Fibroblast of villous mesenchyme (primary cell): ENCODE results near the gene RSBN1L. TPM values are rescaled to one million over a fixed set of nuclear protein-coding genes. Genes with fewer than 3 reads are reported as not detected.
A peak's percentile ranks its signal among the peaks of the same experiment; 100 is the strongest.
"Not testable (repeated sequence)": the region's sequence is repeated elsewhere in the genome, so short reads cannot be mapped to it uniquely, and the experiment has no call there.

Experiments used
- DNase-seq: peaks from one replicate; pipeline ENCODE4 v3.0.0-alpha.2; 2010; ENCODE audit warnings: low read depth
- H3K4me3 ChIP-seq: 2 replicates; pipeline ENCODE4 v1.5.1; 2011; ENCODE audit warnings: low read depth, mild to moderate bottlenecking, low read length
- total RNA-seq: library from RNA; depleted of rRNA; stranded (reverse); fragments of >200 nt; gene quantifications from 2 replicates; pipeline ENCODE4 v1.2.3, GENCODE V29; 2012
- TF ChIP-seq, protein P1 (sequence below): IDR thresholded peaks from 2 replicates; pipeline ENCODE4 v1.5.1; 2012; ENCODE audit warnings: low read depth, mild to moderate bottlenecking, low read length; ENCODE audit not compliant: insufficient read depth

RSBN1L gene
- total RNA-seq, 1 donor: 25.0 TPM

DNA sequence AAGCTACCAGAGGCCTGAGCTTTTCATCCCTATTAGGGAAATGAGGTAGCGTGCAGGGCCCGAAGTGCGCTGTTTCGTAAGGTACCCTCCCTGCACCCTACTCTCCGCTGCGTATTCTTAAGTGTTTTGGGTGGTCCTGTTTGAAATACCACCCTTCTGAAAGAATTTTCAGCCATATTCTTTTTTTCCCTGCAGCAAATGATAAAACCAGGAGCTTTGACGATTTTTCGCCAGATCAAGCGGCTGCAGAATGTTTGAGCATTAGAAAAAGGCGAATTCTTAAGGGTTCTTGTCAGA is 1.2 kb downstream of the RSBN1L start:
- H3K4me3 ChIP-seq: peak overlapping the region; percentile 73
- peak; percentile 68 for DNase-seq
- TF ChIP-seq, protein P1, sequence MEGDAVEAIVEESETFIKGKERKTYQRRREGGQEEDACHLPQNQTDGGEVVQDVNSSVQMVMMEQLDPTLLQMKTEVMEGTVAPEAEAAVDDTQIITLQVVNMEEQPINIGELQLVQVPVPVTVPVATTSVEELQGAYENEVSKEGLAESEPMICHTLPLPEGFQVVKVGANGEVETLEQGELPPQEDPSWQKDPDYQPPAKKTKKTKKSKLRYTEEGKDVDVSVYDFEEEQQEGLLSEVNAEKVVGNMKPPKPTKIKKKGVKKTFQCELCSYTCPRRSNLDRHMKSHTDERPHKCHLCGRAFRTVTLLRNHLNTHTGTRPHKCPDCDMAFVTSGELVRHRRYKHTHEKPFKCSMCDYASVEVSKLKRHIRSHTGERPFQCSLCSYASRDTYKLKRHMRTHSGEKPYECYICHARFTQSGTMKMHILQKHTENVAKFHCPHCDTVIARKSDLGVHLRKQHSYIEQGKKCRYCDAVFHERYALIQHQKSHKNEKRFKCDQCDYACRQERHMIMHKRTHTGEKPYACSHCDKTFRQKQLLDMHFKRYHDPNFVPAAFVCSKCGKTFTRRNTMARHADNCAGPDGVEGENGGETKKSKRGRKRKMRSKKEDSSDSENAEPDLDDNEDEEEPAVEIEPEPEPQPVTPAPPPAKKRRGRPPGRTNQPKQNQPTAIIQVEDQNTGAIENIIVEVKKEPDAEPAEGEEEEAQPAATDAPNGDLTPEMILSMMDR: no peak

DNA sequence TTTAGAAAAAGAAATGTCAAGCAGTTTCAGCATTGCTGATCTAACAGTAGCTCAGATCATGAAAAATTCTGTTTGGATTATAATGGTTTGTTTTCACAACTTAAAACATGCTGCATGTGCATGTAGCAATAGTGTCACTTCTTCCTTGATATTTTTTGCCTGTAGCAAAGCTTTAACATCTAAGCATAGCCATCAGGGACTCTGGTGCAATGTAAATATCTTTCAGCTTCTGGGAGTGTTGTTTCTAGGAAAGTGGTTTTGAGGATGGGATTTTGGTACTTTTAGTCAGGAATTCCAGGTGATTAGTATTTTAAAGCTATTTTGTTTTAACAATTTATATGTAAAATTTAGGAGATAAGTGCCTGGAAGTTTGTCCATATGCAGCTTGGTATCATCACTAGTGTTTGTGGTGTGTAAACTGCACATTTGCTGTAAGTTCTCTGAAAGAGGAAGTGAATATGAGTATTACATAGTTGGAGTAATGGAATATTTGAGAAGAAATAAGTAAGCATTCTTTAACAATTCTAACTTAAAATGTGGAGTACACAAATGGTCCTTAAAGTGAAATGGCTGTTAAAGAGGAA is 1.9 kb downstream of the RSBN1L start:
- DNase-seq: peak; percentile 18
- TF ChIP-seq, protein P1: no peak
- peak overlapping the region; percentile 73 for H3K4me3 ChIP-seq

DNA sequence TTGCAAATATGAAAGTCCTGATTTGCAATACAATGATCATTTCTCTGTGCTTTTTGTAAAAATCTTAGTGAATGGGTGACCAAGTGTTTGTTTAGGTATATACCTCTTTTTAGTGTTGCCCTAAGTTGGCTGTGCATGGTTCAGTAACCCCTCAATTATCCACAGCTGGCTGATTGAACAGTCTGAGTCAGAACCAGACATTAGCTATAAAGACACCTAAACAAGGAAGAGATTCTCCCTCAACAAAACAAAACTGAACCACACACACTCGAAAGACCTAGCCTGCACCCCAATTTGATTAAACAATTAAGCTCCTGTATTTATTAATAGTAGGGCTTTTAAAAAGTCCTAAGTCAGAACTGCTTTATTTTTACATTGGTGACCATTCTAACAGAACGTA is 2.8 kb downstream of the RSBN1L start:
- no peak for DNase-seq
- TF ChIP-seq, protein P1: no peak
- peak overlapping the region; percentile 73 for H3K4me3 ChIP-seq

DNA sequence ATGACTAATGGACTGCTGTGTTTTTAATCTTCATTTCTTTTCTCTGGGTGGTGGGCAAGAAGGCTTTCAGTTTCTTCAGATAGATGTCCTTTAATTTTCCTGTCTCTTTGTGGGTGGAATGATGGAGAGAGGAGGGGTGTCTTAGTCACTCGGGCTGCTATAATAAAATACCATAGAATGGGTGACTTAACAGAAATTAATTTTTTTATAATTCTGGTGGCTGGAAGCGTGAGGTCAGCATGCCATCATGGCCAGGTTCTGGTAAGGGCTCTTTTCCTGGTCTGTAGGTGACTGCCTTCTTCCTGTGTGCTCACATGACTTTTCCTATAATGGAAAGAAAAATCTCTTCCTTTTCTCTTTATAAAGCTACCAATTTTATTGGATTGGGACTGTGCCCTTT is 6.3 kb downstream of the RSBN1L start:
- TF ChIP-seq, protein P1: no peak
- no peak overlapping the region for H3K4me3 ChIP-seq
- no peak for DNase-seq

DNA sequence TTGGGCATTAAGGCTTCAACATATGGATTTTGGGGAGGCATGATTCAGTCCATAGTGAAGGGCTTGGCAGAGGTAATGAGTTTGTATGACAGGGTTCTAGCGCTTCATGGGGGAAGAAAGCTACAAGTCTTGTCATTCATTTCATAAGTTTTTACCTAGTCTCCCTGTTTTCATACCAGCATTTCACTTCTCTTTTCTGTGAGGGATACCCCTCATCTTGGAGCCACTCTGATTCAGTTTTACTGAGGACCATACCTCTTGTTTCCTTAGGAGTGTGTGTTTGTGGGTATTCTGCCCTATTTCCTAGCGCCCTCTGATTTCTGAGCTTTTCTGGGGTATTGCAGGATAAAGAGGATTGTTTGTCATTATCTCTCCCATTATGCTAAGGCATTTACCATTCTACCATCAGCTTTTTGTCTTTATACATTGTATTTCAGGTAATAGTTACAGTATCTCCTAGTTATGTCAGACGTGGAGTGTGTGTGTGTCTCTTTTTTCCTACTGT is 6.8 kb downstream of the RSBN1L start:
- TF ChIP-seq, protein P1: no peak
- H3K4me3 ChIP-seq: no peak overlapping the region
- no peak for DNase-seq

DNA sequence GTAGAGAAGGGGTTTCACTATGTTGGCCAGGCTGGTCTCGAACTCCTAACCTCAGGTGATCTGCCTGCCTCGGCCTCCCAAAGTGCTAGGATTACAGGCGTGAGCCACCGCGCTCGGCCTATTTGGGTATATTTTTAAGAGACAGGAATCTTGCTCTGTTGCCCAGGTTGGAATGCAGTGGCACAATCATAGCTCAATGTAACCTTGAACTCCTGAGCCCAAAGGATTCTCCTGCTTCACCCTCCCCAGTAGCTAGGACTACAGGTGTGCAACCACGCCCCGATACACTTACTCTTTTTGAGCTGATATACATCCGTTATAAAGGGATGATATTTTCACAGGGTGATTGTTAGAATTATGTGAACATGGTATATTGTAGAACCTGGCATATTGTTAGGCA is 7.4 kb downstream of the RSBN1L start:
- H3K4me3 ChIP-seq, DNase-seq: not testable (repeated sequence)

DNA sequence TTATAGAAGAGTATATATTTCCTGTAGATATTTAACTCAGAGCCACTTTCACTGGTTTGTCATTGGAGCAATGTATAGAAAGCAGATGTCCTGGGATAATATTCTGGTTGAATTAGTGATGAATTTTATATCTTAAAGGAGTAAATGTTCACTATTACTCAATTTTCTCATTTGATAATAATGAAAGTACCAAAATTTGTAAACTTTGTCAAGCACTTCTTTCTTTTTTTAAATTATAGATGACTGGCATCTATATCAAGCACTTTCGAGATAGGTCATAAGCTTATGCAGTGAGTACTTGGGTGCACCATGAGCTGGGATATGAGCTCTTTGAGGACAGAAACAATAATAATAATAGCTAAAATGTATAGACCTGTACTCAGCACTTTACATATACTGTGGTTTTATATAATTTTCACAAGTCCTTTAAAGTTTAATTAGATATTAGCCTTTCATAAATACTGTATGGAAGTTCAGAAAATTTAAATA is 11.3 kb downstream of the RSBN1L start:
- TF ChIP-seq, protein P1: no peak
- no peak overlapping the region for H3K4me3 ChIP-seq
- no peak for DNase-seq
